NCI-H1417 (cell line): Measurements from ENCODE around the gene APEX1.
"Not testable (repeated sequence)": the region's sequence is repeated elsewhere in the genome, so short reads cannot be mapped to it uniquely, and the experiment has no call there.

Experiments
- DNase-seq, 3 experiments: peaks; one replicate each; lab custom pipeline; 2025; lab: John Stamatoyannopoulos, UW

The APEX1 gene

GRCh38 chr14:20472536-20473169 is 17.6 kb downstream of the APEX1 start:
- no peak for DNase-seq

GRCh38 chr14:20476776-20477175 is 21.8 kb downstream of the APEX1 start:
- DNase-seq: no peak

- no peak for DNase-seq
Observed at GRCh38 chr14:20477211-20477876, 22.3 kb downstream of the APEX1 start.

- DNase-seq: no peak
Observed at GRCh38 chr14:20478894-20479293, 23.9 kb downstream of the APEX1 start.

GRCh38 chr14:20482382-20482781 is 27.4 kb downstream of the APEX1 start:
- DNase-seq: no peak

GRCh38 chr14:20485900-20486299 is 30.9 kb downstream of the APEX1 start:
- DNase-seq: no peak

GRCh38 chr14:20486684-20487395 is 31.8 kb downstream of the APEX1 start:
- DNase-seq: no peak

- DNase-seq: no peak
Observed at GRCh38 chr14:20487396-20487725, 32.3 kb downstream of the APEX1 start.

- DNase-seq: no peak
Observed at GRCh38 chr14:20489093-20489994, 34.3 kb downstream of the APEX1 start.

- DNase-seq: no peak
Observed at GRCh38 chr14:20490563-20490962, 35.5 kb downstream of the APEX1 start.

- no peak for DNase-seq
Observed at GRCh38 chr14:20492486-20492885, 37.5 kb downstream of the APEX1 start.

GRCh38 chr14:20493634-20494033 is 38.6 kb downstream of the APEX1 start:
- no peak for DNase-seq

- DNase-seq: no peak
Observed at GRCh38 chr14:20494935-20495766, 40.1 kb downstream of the APEX1 start.

- no peak for DNase-seq
Observed at GRCh38 chr14:20498622-20499021, 43.6 kb downstream of the APEX1 start.

GRCh38 chr14:20499108-20499507 is 44.1 kb downstream of the APEX1 start:
- peak in 1 of 3 experiments; percentile 10 for DNase-seq

GRCh38 chr14:20499881-20500280 is 44.9 kb downstream of the APEX1 start:
- no peak for DNase-seq

GRCh38 chr14:20501346-20501745 is 46.3 kb downstream of the APEX1 start:
- no peak for DNase-seq

- DNase-seq: no peak
Observed at GRCh38 chr14:20503898-20504297, 48.9 kb downstream of the APEX1 start.

- not testable (repeated sequence) for DNase-seq
Observed at GRCh38 chr14:20506276-20506675, 51.2 kb downstream of the APEX1 start.

GRCh38 chr14:20506752-20507151 is 51.7 kb downstream of the APEX1 start:
- not testable (repeated sequence) for DNase-seq
